GM06990 (cell line): ENCODE measurements around the gene MRC1.

Experiments
- DNase-seq: peaks from one replicate; pipeline ENCODE4 v3.0.0-alpha.2; 2011; ENCODE audit not compliant: insufficient read length; ENCODE audit errors: extremely low read depth
- H3K27me3 ChIP-seq: replicated peaks from 2 replicates; pipeline ENCODE4 v1.6.0; 2011; ENCODE audit warnings: low read length; ENCODE audit not compliant: control insufficient read depth, insufficient read depth
- H3K36me3 ChIP-seq: 2 replicates; pipeline ENCODE4 v1.5.1; 2011; ENCODE audit warnings: low read length; ENCODE audit not compliant: control insufficient read depth, insufficient read depth
- H3K4me3 ChIP-seq: replicated peaks from 2 replicates; pipeline ENCODE4 v1.5.1; 2011; ENCODE audit warnings: low read depth, mild to moderate bottlenecking, control low read depth, low read length
- TF ChIP-seq, protein P1 (sequence below): IDR thresholded peaks from 2 replicates; pipeline ENCODE4 v1.5.1; 2011; ENCODE audit warnings: low read length, control low read depth, mild to moderate bottlenecking, inconsistent platforms; ENCODE audit not compliant: insufficient read depth, poor library complexity, severe bottlenecking

Gene MRC1

DNA sequence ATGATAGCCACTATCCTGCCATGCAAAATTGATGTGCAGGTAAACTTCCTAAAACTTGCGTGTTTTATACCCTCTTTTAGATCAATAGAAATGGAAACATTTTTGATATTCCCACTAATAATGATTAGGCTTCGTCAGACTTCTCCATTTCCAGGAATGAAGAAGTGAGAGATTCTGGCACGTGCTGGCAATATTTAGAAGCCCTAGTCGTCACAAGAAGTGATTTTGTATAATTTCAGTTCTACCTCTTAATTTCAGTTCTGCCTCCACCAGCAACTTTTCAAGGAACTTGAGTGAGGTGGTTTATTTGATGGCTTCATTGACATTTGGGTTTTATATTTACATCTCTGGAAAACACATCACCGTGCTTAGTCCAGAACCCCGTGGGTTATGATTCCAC is 61.9 kb downstream of the MRC1 start:
- no peaks in the 10 kb centered on the region for H3K27me3 ChIP-seq
- no peak for DNase-seq
- TF ChIP-seq, protein P1, sequence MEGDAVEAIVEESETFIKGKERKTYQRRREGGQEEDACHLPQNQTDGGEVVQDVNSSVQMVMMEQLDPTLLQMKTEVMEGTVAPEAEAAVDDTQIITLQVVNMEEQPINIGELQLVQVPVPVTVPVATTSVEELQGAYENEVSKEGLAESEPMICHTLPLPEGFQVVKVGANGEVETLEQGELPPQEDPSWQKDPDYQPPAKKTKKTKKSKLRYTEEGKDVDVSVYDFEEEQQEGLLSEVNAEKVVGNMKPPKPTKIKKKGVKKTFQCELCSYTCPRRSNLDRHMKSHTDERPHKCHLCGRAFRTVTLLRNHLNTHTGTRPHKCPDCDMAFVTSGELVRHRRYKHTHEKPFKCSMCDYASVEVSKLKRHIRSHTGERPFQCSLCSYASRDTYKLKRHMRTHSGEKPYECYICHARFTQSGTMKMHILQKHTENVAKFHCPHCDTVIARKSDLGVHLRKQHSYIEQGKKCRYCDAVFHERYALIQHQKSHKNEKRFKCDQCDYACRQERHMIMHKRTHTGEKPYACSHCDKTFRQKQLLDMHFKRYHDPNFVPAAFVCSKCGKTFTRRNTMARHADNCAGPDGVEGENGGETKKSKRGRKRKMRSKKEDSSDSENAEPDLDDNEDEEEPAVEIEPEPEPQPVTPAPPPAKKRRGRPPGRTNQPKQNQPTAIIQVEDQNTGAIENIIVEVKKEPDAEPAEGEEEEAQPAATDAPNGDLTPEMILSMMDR, result no peak

GRCh38 chr10:17872191-17873091 is 63.3 kb downstream of the MRC1 start:
- no peak for DNase-seq
- no peaks in the 10 kb centered on the region for H3K36me3 ChIP-seq

More for the DNA sequence above, 61.9 kb downstream of the MRC1 start:
- Histone ChIP-seq H3K36me3 (no peaks in the 10 kb centered on the region), H3K4me3 (no peak overlapping the region)

GRCh38 chr10:17873946-17874345 is 64.8 kb downstream of the MRC1 start:
- H3K4me3 ChIP-seq, result no peak overlapping the region
- H3K36me3 ChIP-seq, result no peaks in the 10 kb centered on the region
- H3K27me3 ChIP-seq, result no peaks in the 10 kb centered on the region
- TF ChIP-seq, protein P1, result no peak
- DNase-seq, result no peak

More at GRCh38 chr10:17872191-17873091, 63.3 kb downstream of the MRC1 start:
- H3K27me3 ChIP-seq, result no peaks in the 10 kb centered on the region
- TF ChIP-seq, protein P1, result peak; percentile 34
- H3K4me3 ChIP-seq, result no peak overlapping the region

GRCh38 chr10:17877121-17877520 is 68.0 kb downstream of the MRC1 start:
- Histone ChIP-seq H3K36me3 (no peaks in the 10 kb centered on the region), H3K27me3 (no peaks in the 10 kb centered on the region), H3K4me3 (no peak overlapping the region)
- no peak for DNase-seq
- TF ChIP-seq, protein P1, result no peak

- no peaks in the 10 kb centered on the region for H3K27me3 ChIP-seq
- no peak for DNase-seq
- TF ChIP-seq, protein P1, result no peak
- H3K36me3 ChIP-seq, result no peaks in the 10 kb centered on the region
- no peak overlapping the region for H3K4me3 ChIP-seq
These were observed 69.7 kb downstream of the MRC1 start for GRCh38 chr10:17878896-17879295.
